ENCODE results near the gene C12orf57. TPM values are rescaled to one million over a fixed set of nuclear protein-coding genes. Genes with fewer than 3 reads are reported as not detected.

Gene C12orf57
- total and polyA plus RNA-seq, 2 of the 8 experiments (the other 6 are each of a cell fraction or from before 2014, with no cell fraction given): 174 to 993 TPM

GRCh38 chr12:6967651-6968100, 23.9 kb downstream of the C12orf57 start:
- no peak for DNase-seq (ENCODE audit: low read depth in 1 of 2, low spot score in 2 of 2)
- H2BK20ac ChIP-seq (ENCODE audit: low read length): no peak overlapping the region
- peaks cover 14 to 57% of the 10 kb centered on the region in 2 experiments for H3K79me2 ChIP-seq (ENCODE audit: control insufficient read depth in 1 of 2, insufficient read depth in 2 of 2, low read length in 2 of 2)
- H2BK15ac ChIP-seq (ENCODE audit: low read length): no peak overlapping the region
- H3K36me3 ChIP-seq (ENCODE audit: control insufficient read depth in 2 of 4, insufficient read depth in 4 of 4, low read length in 3 of 4): peaks cover 28 to 45% (median 32%) of the 10 kb centered on the region in 4 experiments
- no peak overlapping the region for H3K56ac ChIP-seq (replicated peaks; ENCODE audit: insufficient read length, low read depth, low read length)
- H3K4me1 ChIP-seq (replicated peaks in 1 of 4; ENCODE audit: control insufficient read depth in 3 of 4, insufficient read depth in 4 of 4, low read length in 3 of 4): peaks cover 9 to 28% (median 15%) of the 10 kb centered on the region in 4 experiments
- no peak overlapping the region for H3K4ac ChIP-seq (replicated peaks; ENCODE audit: insufficient read length, low read depth, low read length)
- no peak overlapping the region for H2BK12ac ChIP-seq (ENCODE audit: low read depth, low read length)
- CTCF ChIA-PET (ENCODE audit: partially characterized antibody): interaction anchor here (0.6 to 2.4 kb wide), 6 partner anchors 9 to 146 kb away, joined by 3 to 11 read pairs (median 8); partner anchors contain the start of gene C1RL
- H3K18ac ChIP-seq (ENCODE audit: extremely low read depth, low read length): no peak overlapping the region
- no peak overlapping the region; a peak in 1 of 7 replicates for H3K9ac ChIP-seq (replicated peaks in 1 of 4; ENCODE audit: extremely low read depth in 1 of 4, low read depth in 3 of 4, low read length in 3 of 4)
- no peak overlapping the region for H3K4me2 ChIP-seq (ENCODE audit: insufficient read depth in 1 of 2, low read depth in 2 of 2, low read length in 2 of 2)
- H3K27me3 ChIP-seq (replicated peaks in 1 of 4; ENCODE audit: control insufficient read depth in 3 of 4, extremely low read depth in 1 of 4, insufficient read depth in 3 of 4, low read length in 3 of 4): no peaks in the 10 kb centered on the region
- FAIRE-seq: no peak
- H2AFZ ChIP-seq (ENCODE audit: low read length): no peak overlapping the region
- H3K23me2 ChIP-seq (ENCODE audit: low read depth, low read length): peaks cover 15% of the 10 kb centered on the region
- H3K27ac ChIP-seq (ENCODE audit: low read depth, low read length): no peak overlapping the region
- H3K4me3 ChIP-seq (ENCODE audit: extremely low read depth in 1 of 4, insufficient read depth in 2 of 4, low read depth in 3 of 4, low read length in 4 of 4): no peak overlapping the region
- no peak overlapping the region; the same call in 1 of the 2 replicates for H4K8ac ChIP-seq (ENCODE audit: extremely low read depth, insufficient read depth, low read length)
- H3K23ac ChIP-seq (ENCODE audit: insufficient read length): no peak overlapping the region
- H4K5ac ChIP-seq (ENCODE audit: insufficient read length, low read depth, low read length): no peak overlapping the region
- H3K9me3 ChIP-seq (ENCODE audit: insufficient read depth in 2 of 2, low read depth in 1 of 2, low read length in 1 of 2): no peaks in the 10 kb centered on the region
- POLR2A ChIA-PET (ENCODE audit: partially characterized antibody): interaction anchor here (1.4 to 30.5 kb wide), 7 partner anchors 10 to 163 kb away, joined by 3 to 1596 read pairs (median 10); partner anchors contain the start of genes ATN1, C12orf57, CLSTN3 and PTPN6
- H3K14ac ChIP-seq (ENCODE audit: insufficient read length): no peak overlapping the region
- H4K20me1 ChIP-seq (replicated peaks in 1 of 2; ENCODE audit: control insufficient read depth in 1 of 2, insufficient read depth in 2 of 2, low read length in 2 of 2): peaks cover 2 to 4% of the 10 kb centered on the region in 2 experiments
- H2BK120ac ChIP-seq (replicated peaks; ENCODE audit: low read depth, low read length): no peak overlapping the region
- WGBS, 2 experiments (ENCODE audit: extremely low coverage in 1 of 2, insufficient coverage in 1 of 2, insufficient read length in 1 of 2, insufficient replicate concordance in 2 of 2, low coverage in 1 of 2, low lambda C conversion rate in 2 of 2, missing lambda C conversion rate in 1 of 2): 96% methylated on average over 10 of the region's 10 CpGs; no CpG with 5 or more reads in 1 of the 2 experiments
- no peak overlapping the region for H4K91ac ChIP-seq (replicated peaks; ENCODE audit: insufficient read length, low read length)
- no peak overlapping the region for H2BK5ac ChIP-seq (ENCODE audit: low read depth, low read length)
- H2AK5ac ChIP-seq (ENCODE audit: low read depth, low read length): no peak overlapping the region
- peaks cover 5% of the 10 kb centered on the region; the same call in 1 of the 2 replicates for H3K79me1 ChIP-seq (ENCODE audit: low read depth, low read length)
- peak; percentile 9; the same call in 1 of the 2 replicates for TF ChIP-seq POLR2AphosphoS5 (IDR thresholded peaks at IDR 0.05; ENCODE audit: low read depth, low read length)
- TF ChIP-seq BCL11A (IDR thresholded peaks at IDR 0.05; ENCODE audit: low read depth in 2 of 2, low read length in 2 of 2): no peak

Measured in H1 (cell line).